ENCODE measurements around the gene MBD5.

MBD5 gene

DNA sequence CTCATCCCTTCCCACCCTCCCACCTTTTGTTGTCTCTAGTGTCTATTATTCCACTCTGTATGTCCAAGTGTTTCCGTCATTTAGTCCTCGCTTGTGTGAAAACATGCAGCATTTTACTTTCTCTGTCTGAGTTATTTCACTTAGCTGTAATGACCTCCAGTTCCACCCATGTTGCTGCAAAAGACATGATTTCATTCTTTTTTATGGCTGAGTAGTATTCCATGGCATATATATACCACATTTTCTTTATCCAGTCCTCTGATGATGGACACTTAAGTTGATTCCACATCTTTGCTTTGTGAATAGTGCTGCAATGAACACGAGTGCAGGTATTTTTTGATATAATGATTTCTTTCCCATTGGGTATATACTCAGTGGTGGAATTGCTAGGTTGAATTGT, 296.7 kb downstream of the MBD5 start:
- TF ChIP-seq, protein P1, sequence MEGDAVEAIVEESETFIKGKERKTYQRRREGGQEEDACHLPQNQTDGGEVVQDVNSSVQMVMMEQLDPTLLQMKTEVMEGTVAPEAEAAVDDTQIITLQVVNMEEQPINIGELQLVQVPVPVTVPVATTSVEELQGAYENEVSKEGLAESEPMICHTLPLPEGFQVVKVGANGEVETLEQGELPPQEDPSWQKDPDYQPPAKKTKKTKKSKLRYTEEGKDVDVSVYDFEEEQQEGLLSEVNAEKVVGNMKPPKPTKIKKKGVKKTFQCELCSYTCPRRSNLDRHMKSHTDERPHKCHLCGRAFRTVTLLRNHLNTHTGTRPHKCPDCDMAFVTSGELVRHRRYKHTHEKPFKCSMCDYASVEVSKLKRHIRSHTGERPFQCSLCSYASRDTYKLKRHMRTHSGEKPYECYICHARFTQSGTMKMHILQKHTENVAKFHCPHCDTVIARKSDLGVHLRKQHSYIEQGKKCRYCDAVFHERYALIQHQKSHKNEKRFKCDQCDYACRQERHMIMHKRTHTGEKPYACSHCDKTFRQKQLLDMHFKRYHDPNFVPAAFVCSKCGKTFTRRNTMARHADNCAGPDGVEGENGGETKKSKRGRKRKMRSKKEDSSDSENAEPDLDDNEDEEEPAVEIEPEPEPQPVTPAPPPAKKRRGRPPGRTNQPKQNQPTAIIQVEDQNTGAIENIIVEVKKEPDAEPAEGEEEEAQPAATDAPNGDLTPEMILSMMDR (conservative IDR thresholded peaks at IDR 0.05) = no peak
- TF ChIP-seq ZFX (IDR thresholded peaks at IDR 0.05) = no peak
- no peak overlapping the region for H3K27ac ChIP-seq

DNA sequence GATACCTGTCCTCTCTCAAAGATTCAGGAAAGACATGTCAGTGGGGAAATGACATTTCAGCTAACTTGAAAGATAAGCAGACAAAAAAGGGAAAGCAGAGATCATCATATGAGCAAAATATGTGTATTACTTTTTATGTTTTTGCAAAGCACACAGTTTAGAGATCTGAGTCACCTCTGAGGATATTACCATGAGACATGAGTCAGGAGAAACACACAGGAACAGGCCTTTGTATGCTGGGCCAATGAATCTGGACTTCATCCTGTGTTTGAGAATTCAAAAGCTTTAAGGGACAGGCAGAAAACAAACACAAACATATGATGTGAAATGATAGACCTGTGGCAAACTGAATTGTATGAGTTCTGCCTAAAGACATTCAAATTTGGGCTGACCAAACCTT, 317.6 kb downstream of the MBD5 start:
- H3K27ac ChIP-seq = no peak overlapping the region
- TF ChIP-seq, protein P1 (conservative IDR thresholded peaks at IDR 0.05) = no peak
- TF ChIP-seq ZFX (IDR thresholded peaks at IDR 0.05) = no peak

DNA sequence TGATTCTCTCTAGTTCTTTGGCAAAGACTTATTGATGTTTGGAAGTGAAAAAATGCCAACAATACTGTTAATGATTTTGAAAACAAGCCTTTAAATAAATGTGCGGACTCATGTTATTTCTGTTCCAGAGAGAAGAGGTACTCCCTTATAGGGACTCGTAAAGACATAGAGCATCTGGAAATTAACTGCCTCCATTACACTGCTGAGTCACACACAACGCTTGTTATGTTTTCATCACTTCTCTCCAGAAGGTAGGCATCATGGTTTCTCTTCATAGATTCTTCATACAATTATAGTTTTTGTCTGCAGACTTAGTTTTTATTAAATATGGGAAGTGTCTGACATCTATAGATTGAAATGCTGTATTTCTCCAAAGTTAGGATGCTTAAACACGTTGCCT, 321.2 kb downstream of the MBD5 start:
- TF ChIP-seq, protein P1 (conservative IDR thresholded peaks at IDR 0.05) = no peak
- no peak for TF ChIP-seq ZFX (IDR thresholded peaks at IDR 0.05)
- H3K27ac ChIP-seq = no peak overlapping the region

DNA sequence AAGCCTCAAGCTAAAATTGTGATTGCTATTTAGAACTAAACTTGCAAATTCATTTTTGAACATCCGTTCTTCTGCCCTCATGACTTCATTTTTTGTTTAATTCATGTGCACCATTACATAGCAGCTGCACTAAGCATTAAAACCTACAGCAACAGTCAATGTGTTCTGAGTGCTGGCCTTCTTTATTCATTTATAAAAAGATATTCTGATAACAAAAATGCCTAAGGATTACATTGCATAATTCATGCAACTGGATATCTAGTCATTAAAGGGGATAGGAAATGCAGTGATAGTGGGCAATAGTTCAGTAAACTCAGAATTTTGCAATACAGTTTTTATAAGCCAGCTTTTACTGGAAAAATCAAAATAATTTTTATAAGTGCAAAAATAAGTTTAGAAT, 329.3 kb downstream of the MBD5 start:
- H3K27ac ChIP-seq = no peak overlapping the region
- TF ChIP-seq ZFX (IDR thresholded peaks at IDR 0.05) = no peak
- TF ChIP-seq, protein P1 (conservative IDR thresholded peaks at IDR 0.05) = no peak

DNA sequence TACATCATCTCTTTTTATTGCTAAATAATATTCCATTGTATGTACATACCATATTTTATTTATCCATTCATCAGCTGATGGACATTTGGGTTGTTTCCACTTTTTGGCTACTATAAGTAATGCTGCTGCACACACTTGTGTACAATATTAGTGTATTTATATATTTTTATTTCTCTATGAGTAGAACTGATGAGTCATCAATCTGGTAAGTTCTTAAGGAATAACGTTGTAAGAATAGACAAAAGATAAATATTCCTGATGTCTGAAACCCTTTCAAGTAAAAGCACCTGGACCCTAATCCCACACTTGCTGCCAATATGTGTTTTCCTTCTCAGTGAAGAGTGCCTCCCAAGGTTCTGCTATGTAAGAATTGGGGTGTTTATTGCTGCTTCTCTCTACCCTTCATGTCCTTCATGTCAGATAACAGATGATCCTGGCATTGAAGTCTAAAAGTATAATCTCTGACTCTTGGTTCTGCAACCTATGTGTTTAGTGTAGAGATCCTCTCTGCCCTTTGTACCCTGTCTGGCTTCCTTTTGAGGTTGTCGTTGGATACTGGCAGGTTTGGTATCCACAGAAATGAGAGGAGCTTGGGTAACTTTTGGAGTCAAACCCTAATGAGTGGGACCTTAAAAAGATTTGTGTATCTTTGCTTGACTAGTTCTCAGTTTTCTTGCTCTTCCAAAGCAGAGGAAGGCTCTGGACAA, 330.7 kb downstream of the MBD5 start:
- TF ChIP-seq ZFX (IDR thresholded peaks at IDR 0.05) = no peak
- no peak overlapping the region for H3K27ac ChIP-seq

DNA sequence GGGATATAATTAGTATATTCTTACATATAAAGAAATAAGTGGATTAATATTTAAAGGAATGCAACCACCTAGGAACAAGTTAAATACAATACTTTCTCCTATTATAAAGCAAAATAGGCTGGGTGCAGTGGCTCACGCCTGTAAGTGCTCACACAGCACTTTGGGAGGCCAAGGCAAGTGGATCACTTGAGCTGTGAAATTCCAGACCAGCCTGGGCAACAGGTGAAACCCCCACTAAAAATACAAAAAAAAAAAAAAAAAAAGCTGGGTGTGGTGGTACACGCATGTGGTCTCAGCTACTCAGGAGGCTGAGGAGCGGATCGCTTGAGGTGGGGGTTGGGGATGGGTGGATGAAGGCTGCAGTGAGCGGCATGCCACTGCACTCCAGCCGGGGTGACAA, 337.5 kb downstream of the MBD5 start:
- H3K27ac ChIP-seq = no peak overlapping the region
- TF ChIP-seq ZFX (IDR thresholded peaks at IDR 0.05) = no peak
- TF ChIP-seq, protein P1 (conservative IDR thresholded peaks at IDR 0.05) = no peak

DNA sequence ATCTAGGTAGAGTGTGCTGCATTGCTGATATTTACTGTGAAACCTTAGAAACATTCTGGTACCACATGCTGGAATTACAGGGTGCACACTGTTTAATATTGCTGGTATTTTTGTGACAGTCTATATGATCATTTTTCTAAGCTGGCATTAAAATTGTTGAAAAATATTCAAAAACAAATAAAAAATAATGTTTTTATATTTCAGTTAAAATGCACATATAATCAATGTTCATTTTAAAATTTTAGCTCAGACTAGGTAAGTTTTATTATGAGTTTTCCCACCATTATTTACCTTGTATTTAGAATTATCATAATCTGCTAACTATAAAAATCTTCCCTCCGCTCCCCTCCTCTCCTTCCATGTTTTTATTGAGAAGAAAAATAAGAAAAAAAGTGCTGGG, 339.8 kb downstream of the MBD5 start:
- TF ChIP-seq, protein P1 (conservative IDR thresholded peaks at IDR 0.05) = no peak
- no peak for TF ChIP-seq ZFX (IDR thresholded peaks at IDR 0.05)

DNA sequence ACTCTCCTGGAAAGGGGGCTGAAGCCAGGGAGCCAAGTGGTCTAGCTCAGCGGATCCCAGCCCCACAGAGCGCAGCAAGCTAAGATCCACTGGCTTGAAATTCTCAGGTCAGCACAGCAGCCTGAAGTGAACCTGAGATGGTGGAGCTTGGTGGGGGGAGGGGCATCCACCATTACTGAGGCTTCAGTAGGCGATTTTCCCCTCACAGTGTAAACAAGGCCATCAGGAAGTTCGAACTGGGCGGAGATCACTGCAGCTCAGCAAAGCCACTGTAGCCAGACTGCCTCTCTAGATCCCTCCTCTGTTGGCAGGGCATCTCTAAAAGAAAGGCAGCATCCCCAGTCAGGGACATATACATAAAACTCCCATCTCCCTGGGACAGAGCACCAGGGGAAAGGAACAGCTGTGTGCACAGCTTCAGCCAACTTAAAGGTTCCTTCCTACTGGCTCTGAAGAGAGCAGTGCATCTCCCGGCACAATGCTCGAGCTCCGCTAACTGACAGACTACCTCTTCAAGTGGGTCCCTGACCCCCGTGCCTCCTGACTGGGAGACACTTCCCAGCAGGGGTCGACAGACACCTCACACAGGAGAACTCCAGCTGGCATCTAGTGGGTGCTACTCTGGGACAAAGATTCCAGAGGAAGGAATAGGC, 341.4 kb downstream of the MBD5 start:
- TF ChIP-seq, protein P1 (conservative IDR thresholded peaks at IDR 0.05) = no peak
- no peak for TF ChIP-seq ZFX (IDR thresholded peaks at IDR 0.05)
- no peak overlapping the region for H3K27ac ChIP-seq

More for the DNA sequence above, 339.8 kb downstream of the MBD5 start:
- H3K27ac ChIP-seq = no peak overlapping the region
